ENCODE results near the gene TP63.

TP63 gene

GRCh38 chr3:189813647-189814240 lies 182.6 kb downstream of the TP63 start:
- no peak for DNase-seq (ENCODE audit: low spot score)

DNA sequence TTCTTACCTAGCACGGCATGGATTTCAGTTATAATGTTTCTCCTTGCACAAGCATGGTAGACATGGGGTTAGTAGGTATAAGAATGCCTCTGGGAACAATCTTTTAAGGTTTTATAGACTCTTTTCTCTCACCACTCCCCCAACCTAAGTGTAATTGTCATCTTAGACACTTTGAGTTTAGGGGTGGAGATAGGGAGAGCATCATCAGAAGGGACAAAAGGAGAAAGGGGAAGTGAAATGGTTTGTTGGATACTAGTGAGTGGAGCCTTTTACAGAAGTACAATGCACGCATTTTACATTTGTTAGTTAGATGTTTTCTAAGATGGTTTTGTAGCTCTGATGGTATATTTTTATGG lies 189.2 kb downstream of the TP63 start:
- no peak for DNase-seq (ENCODE audit: low spot score)

- no peak for DNase-seq (ENCODE audit: low spot score)
Measured at GRCh38 chr3:189821262-189821661, 190.1 kb downstream of the TP63 start.

- DNase-seq (ENCODE audit: low spot score) = peak; percentile 23
Measured at GRCh38 chr3:189822726-189823125, 191.5 kb downstream of the TP63 start.

DNA sequence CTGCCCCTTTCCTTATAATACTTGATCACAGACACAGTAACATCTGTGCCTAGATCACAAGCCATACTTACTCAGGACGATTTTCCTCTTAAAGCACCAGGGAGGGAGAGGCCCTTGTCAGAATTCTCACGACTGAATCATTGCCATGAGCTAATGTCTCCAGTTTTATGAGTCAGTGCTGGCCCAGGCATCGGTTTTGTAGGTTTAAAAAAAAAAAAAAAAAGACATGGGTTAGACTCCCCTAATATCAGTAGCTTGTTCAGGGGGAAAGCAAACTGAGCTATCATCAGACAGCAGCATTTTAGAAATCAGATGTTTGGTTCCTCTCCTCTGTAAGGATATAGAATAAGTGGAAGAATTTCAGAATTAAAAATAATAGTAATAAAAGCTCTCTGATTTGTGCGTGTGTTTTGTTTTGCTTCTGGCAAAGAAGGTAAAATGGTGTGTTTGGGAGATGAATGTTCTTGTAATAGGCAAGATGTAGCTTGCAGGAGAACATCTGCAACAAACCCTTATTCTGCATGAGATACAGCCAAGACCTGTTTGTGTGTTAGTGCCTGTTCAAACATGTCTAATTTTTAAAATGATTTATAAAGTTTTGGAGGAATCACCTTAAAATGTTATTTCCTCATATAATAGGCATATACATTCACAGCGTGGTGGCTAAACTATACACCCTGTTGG lies 193.6 kb downstream of the TP63 start:
- DNase-seq (ENCODE audit: low spot score) = no peak

GRCh38 chr3:189826566-189826965 lies 195.4 kb downstream of the TP63 start:
- DNase-seq (ENCODE audit: low spot score) = no peak

DNA sequence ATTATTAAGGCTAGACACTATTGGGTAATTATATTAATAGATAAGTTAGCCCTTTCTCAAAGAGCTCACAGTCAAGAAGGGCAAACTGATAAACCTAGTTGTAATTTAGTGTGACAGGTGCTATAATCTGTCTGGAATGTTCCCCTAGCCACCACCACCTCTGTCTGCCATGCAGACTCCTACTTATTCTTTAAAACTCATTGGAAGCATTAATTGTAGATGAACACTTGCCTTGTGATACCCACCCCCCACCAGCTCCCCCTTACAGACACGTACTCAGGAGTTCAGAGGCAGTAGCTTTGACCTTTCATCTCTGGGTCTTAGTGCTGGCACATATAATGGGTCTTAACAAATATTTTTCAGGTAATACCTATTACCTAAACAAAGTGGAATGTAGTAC lies 195.9 kb downstream of the TP63 start:
- DNase-seq (ENCODE audit: low spot score) = no peak

DNA sequence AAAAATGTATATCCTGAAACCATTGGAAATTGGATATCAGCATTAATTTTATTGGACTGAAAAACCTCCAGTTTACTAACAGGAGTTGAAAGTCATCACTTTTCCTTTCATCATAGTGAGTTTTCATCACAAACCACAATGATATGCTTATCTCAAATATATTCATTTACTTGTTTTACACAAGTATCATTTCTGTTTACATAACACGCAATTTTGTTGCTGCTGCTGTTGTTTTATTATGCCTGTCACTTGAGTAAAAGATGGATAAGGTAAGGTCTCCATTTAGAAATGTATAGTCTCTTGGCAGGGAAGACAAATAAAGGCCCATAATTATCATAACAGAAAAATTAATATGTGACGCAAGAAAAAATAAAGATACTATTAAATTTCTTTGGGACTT lies 199.2 kb downstream of the TP63 start:
- no peak for DNase-seq (ENCODE audit: low spot score)

DNA sequence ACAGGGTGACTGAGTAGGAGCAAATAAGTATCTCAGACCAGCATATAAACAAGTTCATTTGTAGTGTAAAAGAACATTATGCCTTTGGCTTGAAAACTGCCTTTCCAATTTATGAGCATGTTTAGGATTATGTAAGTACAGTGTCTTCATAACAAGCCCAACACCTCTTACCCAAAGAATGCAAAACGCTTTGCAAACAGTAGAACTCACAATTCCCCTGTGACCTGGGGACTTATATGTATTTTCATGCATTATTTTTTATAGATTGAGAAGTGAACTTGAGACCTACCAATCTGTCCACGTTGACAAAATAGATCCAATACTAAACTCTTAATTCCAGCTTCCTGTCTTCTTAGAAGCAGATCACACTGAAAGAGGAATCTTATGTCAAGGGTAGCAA lies 202.1 kb downstream of the TP63 start:
- DNase-seq (ENCODE audit: low spot score) = no peak

- no peak for DNase-seq (ENCODE audit: low spot score)
Measured at GRCh38 chr3:189833996-189834395, 202.8 kb downstream of the TP63 start.

DNA sequence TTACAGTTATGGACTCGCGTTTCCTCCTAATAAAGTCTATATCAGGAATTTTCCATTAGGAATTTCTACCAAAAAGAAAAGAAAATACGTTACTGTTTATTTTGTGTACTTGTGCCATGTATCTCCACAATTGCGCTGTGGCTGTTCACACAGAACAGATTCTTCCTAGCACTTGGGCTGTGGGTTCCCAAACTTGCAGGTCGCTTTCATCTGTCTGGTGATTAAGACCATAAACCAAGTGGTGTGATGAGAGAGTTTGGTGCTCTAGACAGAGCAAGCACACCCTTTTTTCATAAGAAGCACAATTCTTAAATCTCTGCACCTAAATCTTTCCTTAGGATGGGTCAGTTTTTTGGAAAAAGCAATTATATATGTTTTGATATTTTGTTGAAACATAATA lies 203.3 kb downstream of the TP63 start:
- no peak for DNase-seq (ENCODE audit: low spot score)

DNA sequence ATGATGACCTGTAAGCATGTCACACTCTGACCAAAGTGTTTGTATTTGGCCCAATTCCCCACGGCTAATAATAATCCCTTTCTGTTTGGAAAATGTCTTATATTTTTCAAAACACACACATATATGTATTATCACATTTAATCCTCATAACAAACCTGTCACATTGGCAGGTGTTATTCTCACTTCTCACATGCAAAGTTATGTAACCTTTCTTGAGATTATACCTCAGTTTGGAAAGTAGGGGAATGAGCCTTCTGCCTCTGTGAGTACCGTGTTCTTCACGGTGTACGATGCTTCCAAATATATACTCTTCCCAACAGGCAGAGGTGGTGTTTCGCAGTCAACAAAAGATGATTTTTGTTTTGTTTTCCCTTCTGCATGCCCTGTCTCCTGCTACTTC lies 205.6 kb downstream of the TP63 start:
- no peak for DNase-seq (ENCODE audit: low spot score)

DNA sequence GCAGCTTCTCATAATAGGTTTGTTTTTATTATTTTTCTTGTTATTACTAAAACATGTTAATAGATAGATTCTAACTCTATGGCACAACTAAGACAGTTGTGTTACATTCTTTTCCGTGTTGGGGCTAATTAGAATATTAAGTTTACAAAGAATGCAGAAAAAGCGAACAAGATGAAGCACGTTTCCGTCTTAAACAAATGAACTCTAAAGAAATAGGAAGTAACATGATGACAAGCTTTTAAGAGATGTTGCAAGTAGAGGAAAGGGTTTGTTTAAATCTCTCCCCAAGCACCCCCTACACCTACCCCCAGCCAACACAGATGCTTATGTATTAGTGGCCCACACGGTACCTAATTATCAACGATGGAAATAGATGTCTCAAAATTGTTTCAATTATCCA lies 207.1 kb downstream of the TP63 start:
- no peak for DNase-seq (ENCODE audit: low spot score)

DNA sequence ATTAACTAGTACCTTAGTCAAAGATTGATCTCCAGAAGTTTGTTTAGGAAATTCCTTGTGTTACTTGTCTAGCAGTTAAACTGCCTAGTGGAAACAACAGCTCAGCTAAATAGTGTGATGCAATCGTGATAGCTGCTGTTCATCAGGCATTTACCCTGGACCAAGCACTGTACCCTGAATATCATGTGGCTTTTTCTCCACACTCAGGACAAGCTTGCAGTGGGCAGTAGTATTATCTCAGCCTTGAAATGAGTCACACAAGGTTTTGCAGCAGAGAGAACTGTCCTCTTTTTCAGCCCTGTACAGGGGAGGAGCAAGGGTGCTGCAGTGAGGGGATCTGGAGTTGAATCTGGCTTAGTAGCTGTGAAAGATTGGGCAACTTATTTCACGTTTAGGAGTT lies 208.4 kb downstream of the TP63 start:
- peak; percentile 21 for DNase-seq (ENCODE audit: low spot score)

DNA sequence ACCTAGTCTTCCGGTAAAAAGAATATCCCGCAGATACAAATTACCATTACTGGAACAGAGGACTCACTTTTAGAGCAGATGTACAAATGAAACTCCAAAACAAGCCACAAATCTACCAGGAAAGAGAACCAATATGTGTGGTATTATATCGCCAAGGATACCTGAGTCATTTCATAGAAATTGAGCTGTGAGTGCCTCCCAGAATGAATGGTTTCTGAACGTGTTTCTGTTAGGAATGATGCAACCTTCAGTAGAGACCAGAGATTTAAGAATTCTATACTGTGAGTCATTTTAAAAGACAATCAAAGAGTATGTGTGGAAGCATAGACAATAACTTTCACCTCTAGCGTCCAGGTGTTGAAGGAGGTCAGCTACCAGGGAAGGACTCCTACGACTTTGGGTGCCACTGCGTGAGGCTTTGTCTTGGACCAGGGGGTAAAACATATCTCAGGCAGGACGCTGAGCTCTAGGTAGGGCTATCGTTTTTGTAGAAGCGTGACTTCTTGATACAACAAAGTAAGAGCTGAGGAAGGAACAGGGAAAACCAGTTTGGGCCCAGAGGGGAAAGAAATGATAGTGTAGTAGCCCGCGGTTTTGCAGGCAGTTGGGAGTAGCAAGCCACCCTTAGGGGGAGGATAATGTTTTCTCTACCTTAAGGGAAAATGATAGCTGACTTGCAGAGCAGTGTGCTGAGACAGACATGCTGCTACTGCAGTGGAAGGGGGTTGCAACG lies 210.4 kb downstream of the TP63 start:
- DNase-seq (ENCODE audit: low spot score) = no peak

GRCh38 chr3:189842681-189843602 lies 211.8 kb downstream of the TP63 start:
- DNase-seq (ENCODE audit: low spot score) = no peak

GRCh38 chr3:189845069-189845468 lies 213.9 kb downstream of the TP63 start:
- DNase-seq (ENCODE audit: low spot score) = no peak

DNA sequence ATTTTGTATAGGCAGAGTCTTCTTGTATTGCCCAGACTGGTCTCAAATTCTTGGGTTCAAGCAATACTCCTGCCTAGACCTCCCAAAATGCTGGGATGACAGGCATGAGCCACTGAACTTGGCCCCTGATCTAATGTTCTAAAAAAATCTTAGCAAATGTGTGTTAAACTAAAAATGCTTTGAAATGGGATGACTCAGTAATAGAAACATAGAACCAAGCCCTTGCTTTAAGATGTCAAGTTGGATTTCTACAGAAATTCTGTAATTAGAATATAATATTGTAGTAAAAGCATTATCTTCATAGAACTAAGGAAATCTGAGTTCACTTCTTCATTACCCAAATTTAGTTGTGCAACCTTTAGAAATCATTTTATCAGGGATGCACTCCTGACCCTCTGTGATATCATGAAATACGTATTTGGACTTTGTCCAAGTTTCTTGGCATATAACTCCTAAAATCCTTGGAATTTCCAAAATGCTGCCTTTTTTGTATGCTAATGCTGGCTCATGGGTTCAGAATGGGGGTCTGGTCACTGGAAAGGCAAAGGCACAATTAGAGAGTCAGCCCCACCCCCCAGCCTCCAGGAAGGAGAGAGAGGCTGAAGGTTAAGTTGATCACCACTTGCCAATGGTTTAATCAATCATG lies 217.3 kb downstream of the TP63 start:
- DNase-seq (ENCODE audit: low spot score) = no peak

DNA sequence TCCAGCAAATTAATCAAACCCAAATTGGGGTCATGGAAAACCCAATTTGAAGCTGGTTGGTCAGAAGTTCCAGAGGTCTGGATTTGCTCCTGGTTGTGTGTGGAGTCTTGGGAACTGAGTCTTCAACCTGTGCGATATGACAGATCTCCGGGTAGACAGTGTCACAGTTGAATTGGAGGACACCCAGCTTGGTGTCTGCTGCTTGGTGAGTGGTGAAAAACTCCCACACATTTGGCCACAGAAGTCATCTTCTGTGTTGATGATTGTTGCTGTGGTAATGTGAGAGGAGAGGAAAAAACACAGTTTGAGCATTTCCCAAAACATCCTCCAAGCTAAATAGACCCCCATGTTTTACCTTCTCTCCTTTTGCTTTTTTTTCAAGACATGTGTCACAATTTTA lies 218.1 kb downstream of the TP63 start:
- DNase-seq (ENCODE audit: low spot score) = no peak

DNA sequence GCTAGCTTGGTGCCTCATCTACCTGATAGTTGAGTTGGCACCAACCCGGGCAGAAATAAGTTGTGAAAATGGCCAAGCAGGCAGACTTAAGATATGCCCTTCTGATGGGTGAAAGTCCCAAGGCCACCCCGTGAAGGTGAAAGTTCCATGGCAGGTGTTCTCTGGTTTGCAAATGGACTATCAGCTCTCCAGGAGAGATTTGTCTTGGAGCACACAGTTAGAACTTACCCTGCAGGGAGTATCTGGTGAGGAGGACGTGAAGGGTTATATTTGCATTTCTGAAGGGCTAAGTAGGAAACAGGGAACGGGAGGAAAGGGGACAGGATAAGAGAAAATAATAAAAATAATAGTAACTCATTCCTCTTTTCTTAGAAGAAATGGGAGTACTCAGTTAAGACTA lies 220.5 kb downstream of the TP63 start:
- DNase-seq (ENCODE audit: low spot score) = no peak

- no peak for DNase-seq (ENCODE audit: low spot score)
Measured at GRCh38 chr3:189853906-189854305, 222.7 kb downstream of the TP63 start.

GRCh38 chr3:189860296-189860695 lies 229.1 kb downstream of the TP63 start:
- DNase-seq (ENCODE audit: low spot score) = no peak

All from HuH-7 (cell line).